A375 (cell line): ENCODE measurements around the gene KRTAP20-1. TPM values are rescaled to one million over a fixed set of nuclear protein-coding genes. Genes with fewer than 3 reads are reported as not detected.

Source experiments
- small RNA-seq: library from RNA; depleted of rRNA; stranded (forward); fragments of <200 nt; gene quantifications from one replicate; pipeline ENCODE3, GENCODE V24; 2014
- total RNA-seq: library from RNA; depleted of rRNA; stranded (reverse); fragments of >200 nt; shearing (Covaris generic); gene quantifications from 2 replicates; pipeline ENCODE4 v1.2.3, GENCODE V29; 2014; rRNA removed

KRTAP20-1 gene
- total RNA-seq = not detected in 2 replicates

GRCh38 chr21:30616125-30616524, at the start of gene KRTAP20-1:
TSS of gene KRTAP20-1 (plus strand) at chr21:30616425. CDS start at chr21:30616455, 30 bp downstream.

DNA sequence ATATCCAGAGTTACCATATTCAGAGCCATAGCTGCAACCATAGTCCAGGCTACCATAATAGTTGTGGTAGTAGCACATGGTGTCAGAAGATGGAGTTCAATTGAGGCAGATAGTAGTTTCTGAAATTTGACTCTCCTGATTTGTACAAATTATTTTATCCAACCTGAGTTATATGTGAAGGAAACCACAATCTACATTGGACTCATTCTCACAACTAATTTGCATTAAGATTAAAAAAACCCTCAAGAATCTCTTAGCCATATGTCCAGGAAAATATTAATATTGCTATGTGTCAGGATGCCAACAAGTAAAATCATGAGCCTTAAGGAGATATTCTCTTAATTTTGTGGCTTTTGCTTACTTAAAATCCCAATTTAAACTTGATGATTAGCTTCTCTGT, 25.9 kb upstream of the KRTAP20-1 start, which contains the start of gene KRTAP22-2:
Gene KRTAP22-2 (minus strand): TSS at position 101 of the 400 bp plus-strand sequence.

DNA sequence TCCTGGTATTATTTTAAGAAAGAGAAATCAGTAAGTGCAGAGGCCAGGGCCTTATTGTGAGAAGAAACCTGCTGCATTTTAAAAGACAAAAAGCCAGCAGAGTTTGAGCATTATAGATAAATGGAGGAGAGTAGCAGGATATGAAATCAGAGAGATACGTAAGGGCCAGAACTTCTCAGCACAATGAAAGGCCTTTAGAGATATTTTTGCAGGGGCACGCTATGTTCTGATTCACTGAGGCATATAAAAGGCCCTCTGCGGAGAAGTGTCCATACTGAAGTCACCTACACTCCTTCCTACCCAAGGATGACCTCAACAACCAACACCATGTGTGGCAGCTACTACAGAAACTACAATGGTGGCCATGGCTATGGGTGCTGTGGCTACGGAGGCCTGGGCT, 24.1 kb upstream of the KRTAP20-1 start, which contains the start of gene KRTAP6-3:
Gene KRTAP6-3 (plus strand): TSS at position 301 of the 400 bp plus-strand sequence. CDS start 6 bp downstream, at position 307.

GRCh38 chr21:30598802-30599201, 17.4 kb upstream of the KRTAP20-1 start, which contains the start of gene KRTAP6-2:
TSS of gene KRTAP6-2 (minus strand) at chr21:30598902. CDS start at chr21:30598874, 28 bp downstream.

DNA sequence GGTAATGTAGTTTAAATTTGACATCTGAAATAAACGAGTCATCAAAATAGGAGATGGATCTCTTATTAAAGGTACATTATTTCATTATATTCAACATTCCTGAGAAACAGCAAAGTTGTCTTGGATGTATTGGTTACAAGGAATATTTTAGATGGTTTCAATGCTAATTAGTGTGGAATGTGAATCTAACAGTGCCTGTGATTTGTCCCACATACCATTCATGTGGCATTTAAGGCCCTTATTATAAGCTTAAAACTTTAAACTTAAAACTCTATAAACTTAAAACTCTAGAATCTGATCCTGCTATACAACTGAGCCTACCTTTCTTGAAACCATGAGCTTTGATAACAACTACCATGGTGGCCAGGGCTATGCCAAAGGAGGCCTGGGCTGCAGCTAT, 15.4 kb upstream of the KRTAP20-1 start, which contains the start of gene KRTAP22-1:
Gene KRTAP22-1 (plus strand): TSS at position 301 of the 400 bp plus-strand sequence.

DNA sequence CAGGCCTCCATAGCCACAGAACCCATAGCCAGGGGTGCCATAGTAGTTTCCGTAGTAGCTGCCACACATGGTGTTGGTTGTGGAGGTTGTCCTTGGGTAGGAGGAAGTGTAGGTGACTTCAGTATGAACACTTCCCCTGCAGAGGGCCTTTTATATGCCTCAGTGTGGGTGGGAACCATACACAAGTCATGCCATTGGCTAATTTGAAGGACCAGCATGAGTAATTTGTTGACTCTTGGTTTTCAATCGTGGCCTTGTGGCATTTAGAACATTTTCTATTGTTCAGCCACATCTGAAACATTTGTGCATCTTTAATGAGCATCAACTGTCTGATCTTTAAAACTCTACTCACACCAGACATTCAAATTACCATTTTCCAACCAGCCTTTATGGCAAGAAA, 2.4 kb upstream of the KRTAP20-1 start, which contains the start of gene KRTAP6-1:
Gene KRTAP6-1 (minus strand): TSS at position 95 of the 400 bp plus-strand sequence. CDS start 26 bp downstream, at position 69.

GRCh38 chr21:30620522-30620921, 4.3 kb downstream of the KRTAP20-1 start, which contains the start of gene KRTAP20-4:
TSS of gene KRTAP20-4 (plus strand) at chr21:30620627.

DNA sequence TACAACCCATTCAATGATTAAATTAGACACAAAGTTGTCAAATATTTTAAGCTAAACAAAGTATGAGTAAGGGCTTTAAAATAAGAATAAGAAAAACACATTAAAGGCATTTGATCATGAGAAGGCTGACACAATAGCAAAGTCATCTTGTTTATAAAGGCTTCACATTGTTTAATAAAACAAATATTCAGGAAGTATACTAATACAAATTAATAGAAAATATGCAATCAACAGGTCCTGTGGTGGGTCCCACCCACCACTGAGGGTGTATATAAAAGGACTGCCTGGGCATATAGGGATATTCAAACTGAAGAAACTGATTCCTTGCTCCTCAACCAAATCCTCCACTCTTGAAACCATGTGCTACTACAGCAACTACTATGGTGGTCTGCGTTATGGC, 18.7 kb downstream of the KRTAP20-1 start, which contains the start of gene KRTAP20-2:
Gene KRTAP20-2 (plus strand): TSS at position 301 of the 400 bp plus-strand sequence. CDS start 58 bp downstream, at position 359.

DNA sequence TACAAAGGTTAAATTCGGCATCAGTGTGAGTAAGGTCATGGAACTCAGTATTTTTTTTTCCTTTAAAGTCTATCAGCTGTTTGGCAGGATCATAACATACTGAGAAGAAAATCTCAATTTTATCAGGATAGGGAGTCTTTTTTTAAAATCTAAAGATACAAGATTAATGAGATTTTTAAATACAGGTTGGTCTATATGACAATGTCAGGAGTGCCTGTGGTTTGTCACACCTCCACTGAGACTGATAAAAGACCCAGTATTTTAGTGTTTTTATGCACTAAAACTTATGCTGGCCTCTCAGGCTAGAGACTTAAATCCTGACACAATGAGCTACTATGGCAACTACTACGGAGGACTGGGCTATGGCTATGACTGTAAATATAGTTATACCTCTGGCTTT, 26.3 kb downstream of the KRTAP20-1 start, which contains the start of gene KRTAP20-3:
Gene KRTAP20-3 (plus strand): TSS at position 301 of the 400 bp plus-strand sequence.

Small RNA genes within 50 kb of the gene (small RNA-seq; reads per million reads assigned to genes)
- gene KRTAP20-1 (not detected), gene KRTAP20-3 (not detected), gene KRTAP20-4 (not detected), gene KRTAP22-1 (not detected), gene KRTAP22-2 (not detected)

Other genes with a start within 250 kb of the KRTAP20-1 start
- gene KRTAP13-2, start 244.2 kb upstream of the KRTAP20-1 start, total RNA-seq = not detected in 2 replicates
- gene KRTAP13-1, start 220.4 kb upstream of the KRTAP20-1 start, total RNA-seq = not detected in 2 replicates
- not detected in 2 replicates for gene KRTAP13-3, start 190.5 kb upstream of the KRTAP20-1 start, total RNA-seq
- gene KRTAP13-4, start 186.2 kb upstream of the KRTAP20-1 start, total RNA-seq = not detected in 2 replicates
- not detected in 2 replicates for gene KRTAP15-1, start 176.2 kb upstream of the KRTAP20-1 start, total RNA-seq
- not detected in 2 replicates for gene KRTAP19-1, start 136.1 kb upstream of the KRTAP20-1 start, total RNA-seq
- not detected in 2 replicates for gene KRTAP19-2, start 129.0 kb upstream of the KRTAP20-1 start, total RNA-seq
- not detected in 2 replicates for gene KRTAP19-3, start 124.4 kb upstream of the KRTAP20-1 start, total RNA-seq
- not detected in 2 replicates for gene KRTAP19-4, start 119.3 kb upstream of the KRTAP20-1 start, total RNA-seq
- not detected in 2 replicates for gene KRTAP19-5, start 114.3 kb upstream of the KRTAP20-1 start, total RNA-seq
- gene KRTAP19-6, start 74.6 kb upstream of the KRTAP20-1 start, total RNA-seq = not detected in 2 replicates
- gene KRTAP19-7, start 55.1 kb upstream of the KRTAP20-1 start, total RNA-seq = not detected in 2 replicates
- not detected in 2 replicates for gene KRTAP22-2, start 26.0 kb upstream of the KRTAP20-1 start, total RNA-seq
- not detected in 2 replicates for gene KRTAP6-3, start 24.0 kb upstream of the KRTAP20-1 start, total RNA-seq
- gene KRTAP6-2, start 17.5 kb upstream of the KRTAP20-1 start, total RNA-seq = not detected in 2 replicates
- not detected in 2 replicates for gene KRTAP22-1, start 15.3 kb upstream of the KRTAP20-1 start, total RNA-seq
- not detected in 2 replicates for gene KRTAP6-1, start 2.5 kb upstream of the KRTAP20-1 start, total RNA-seq
- gene KRTAP20-4, start 4.2 kb downstream of the KRTAP20-1 start, total RNA-seq = not detected in 2 replicates
- gene KRTAP20-2, start 18.8 kb downstream of the KRTAP20-1 start, total RNA-seq = 1.5 TPM in 1 of 2 replicates, not detected in the other
- not detected in 2 replicates for gene KRTAP20-3, start 26.4 kb downstream of the KRTAP20-1 start, total RNA-seq
- gene KRTAP21-3, start 102.4 kb downstream of the KRTAP20-1 start, total RNA-seq = not detected in 2 replicates
- gene KRTAP21-2, start 130.8 kb downstream of the KRTAP20-1 start, total RNA-seq = not detected in 2 replicates
- not detected in 2 replicates for gene KRTAP21-1, start 139.0 kb downstream of the KRTAP20-1 start, total RNA-seq
- not detected in 2 replicates for gene KRTAP8-1, start 196.8 kb downstream of the KRTAP20-1 start, total RNA-seq
- gene KRTAP7-1, start 213.3 kb downstream of the KRTAP20-1 start, total RNA-seq = not detected in 2 replicates